HepG2 (cell line): Measurements from ENCODE around the gene GPATCH2. TPM values are rescaled to one million over a fixed set of nuclear protein-coding genes. Genes with fewer than 3 reads are reported as not detected.

Experiments used
- ATAC-seq: fragments of 200-7000 bp; cut with Tn5 transposase; 3 replicates; pipeline ENCODE4 v1.9.1; 2020; ENCODE audit warnings: mild to moderate bottlenecking, moderate library complexity
- BruUV-seq: library from RNA; stranded (reverse); fragments of 400-500 nt; replicated peaks from 2 replicates; lab custom pipeline; 2021; lab: Mats Ljungman, UMichigan
- CTCF ChIA-PET: fragments of 300-600 bp; formaldehyde crosslinking; extraction: SDS; loops from one replicate; lab custom pipeline; 2021; ENCODE audit warnings: low total read pairs, inconsistent platforms, low intra/inter-chr PET ratio; lab: Yijun Ruan, JAX
- POLR2A ChIA-PET: fragments of 350-600 bp; sonication (Branson Sonifier 250); formaldehyde crosslinking; loops from one replicate; lab custom pipeline; 2020; ENCODE audit warnings: antibody characterized with exemption, inconsistent platforms; lab: Yijun Ruan, JAX
- DNase-seq: peaks from one replicate; pipeline ENCODE4 v3.0.0-alpha.2; 2015; ENCODE audit warnings: low spot score
- FAIRE-seq: peaks from 3 replicates; lab custom pipeline; 2011; peaks lifted over from hg19 to GRCh38; lab: Jason Lieb, UNC
- H2AFZ ChIP-seq: one replicate; pipeline ENCODE4 v1.6.1; 2011; ENCODE audit warnings: low read length, inconsistent platforms
- H3K27ac ChIP-seq: fragments of 300-600 bp; 3 replicates; pipeline ENCODE4 v1.8.0; 2011; ENCODE audit warnings: mixed run types, mild to moderate bottlenecking, mixed read lengths, low read length, inconsistent platforms; ENCODE audit not compliant: insufficient read depth; ENCODE audit errors: extremely low read length
- H3K27me3 ChIP-seq, 2 experiments: fragments of 200-600 bp in 1 of 2; 2 replicates in 1 of 2; 3 replicates in 1 of 2; pipeline versions ENCODE4 v1.6.0 to v1.8.0; 2011; ENCODE audit warnings: low read length in 2 of 2, mild to moderate bottlenecking in 2 of 2, moderate library complexity in 2 of 2, inconsistent platforms in 1 of 2; ENCODE audit not compliant: insufficient read depth in 2 of 2, control insufficient read depth in 1 of 2
- H3K36me3 ChIP-seq, 2 experiments: fragments of 200-600 bp in 1 of 2; replicated peaks in 1 of 2; 2 replicates in 1 of 2; 3 replicates in 1 of 2; pipeline versions ENCODE4 v1.5.1 to v1.8.0; 2011; ENCODE audit warnings: low read length in 2 of 2, inconsistent platforms in 1 of 2; ENCODE audit not compliant: insufficient read depth in 2 of 2, control insufficient read depth in 1 of 2
- H3K4me1 ChIP-seq: 2 replicates; pipeline ENCODE4 v1.5.1; 2012; ENCODE audit warnings: low read length, inconsistent platforms; ENCODE audit not compliant: insufficient read depth
- H3K4me2 ChIP-seq: 2 replicates; pipeline ENCODE4 v1.6.0; 2011; ENCODE audit warnings: low read depth, low read length, inconsistent platforms
- H3K4me3 ChIP-seq, 3 experiments: fragments of 200-600 bp in 1 of 3; sonication (generic), shearing (Covaris generic) in 1 of 3; replicated peaks in 1 of 3; 2 replicates each; pipeline ENCODE4 v1.5.1; 2011 to 2016; ENCODE audit warnings: low read length in 3 of 3, inconsistent platforms in 2 of 3, low read depth in 2 of 3, mild to moderate bottlenecking in 2 of 3, control low read depth in 1 of 3, mixed read lengths in 1 of 3; ENCODE audit not compliant: insufficient read depth in 1 of 3
- H3K79me2 ChIP-seq: one replicate; pipeline ENCODE4 v1.6.1; 2011; ENCODE audit warnings: low read length, inconsistent platforms; ENCODE audit not compliant: insufficient read depth
- H3K9ac ChIP-seq: 2 replicates; pipeline ENCODE4 v1.6.0; 2011; ENCODE audit warnings: mild to moderate bottlenecking, low read depth, low read length, inconsistent platforms; ENCODE audit not compliant: insufficient read depth
- H3K9me3 ChIP-seq: 2 replicates; pipeline ENCODE4 v1.5.1; 2012; ENCODE audit warnings: mild to moderate bottlenecking, low read length
- H4K20me1 ChIP-seq: 2 replicates; pipeline ENCODE4 v1.6.0; 2011; ENCODE audit warnings: inconsistent platforms, mild to moderate bottlenecking, low read length, moderate library complexity; ENCODE audit not compliant: insufficient read depth
- DRAP1 ChIP-seq: IDR thresholded peaks from 2 replicates; pipeline ENCODE4 v1.6.1; 2016; ENCODE audit warnings: missing genetic modification reagents, missing compliant biosample characterization
- IKZF5 ChIP-seq: IDR thresholded peaks from 2 replicates; pipeline ENCODE4 v1.6.1; 2018; ENCODE audit warnings: missing genetic modification reagents, mild to moderate bottlenecking, missing compliant biosample characterization
- MAFF ChIP-seq: IDR thresholded peaks from 2 replicates; pipeline ENCODE4 v1.6.1; 2011; ENCODE audit warnings: low read depth, low read length, improper control_type of control experiment
- MAFK ChIP-seq, 2 experiments: IDR thresholded peaks in 1 of 2; conservative IDR thresholded peaks in 1 of 2; 2 replicates each; pipeline ENCODE4 v1.6.1; 2011; ENCODE audit warnings: improper control_type of control experiment in 2 of 2, low read length in 2 of 2
- SMAD1 ChIP-seq: sonication (generic); formaldehyde crosslinking; IDR thresholded peaks from 2 replicates; pipeline ENCODE4 v1.4.0; 2020; ENCODE audit warnings: missing genetic modification reagents, low read depth, mild to moderate bottlenecking, borderline replicate concordance
- TOE1 ChIP-seq: sonication (generic); formaldehyde crosslinking; IDR thresholded peaks from 2 replicates; pipeline ENCODE4 v1.4.0; 2020; ENCODE audit warnings: mild to moderate bottlenecking, missing genetic modification reagents
- ZNF264 ChIP-seq: sonication (generic); formaldehyde crosslinking; IDR thresholded peaks from 2 replicates; pipeline ENCODE4 v1.4.0; 2020; ENCODE audit warnings: missing genetic modification reagents
- ZNF713 ChIP-seq: sonication (generic); formaldehyde crosslinking; IDR thresholded peaks from 2 replicates; pipeline ENCODE4 v1.4.0; 2020; ENCODE audit warnings: mild to moderate bottlenecking, missing genetic modification reagents
- ZNF850 ChIP-seq: sonication (generic); formaldehyde crosslinking; conservative IDR thresholded peaks from 2 replicates; pipeline ENCODE4 v1.9.0; 2021; ENCODE audit warnings: mild to moderate bottlenecking, missing genetic modification reagents
- WGBS: methylation state at CpG from one replicate; pipeline ENCODE4 v1.1.6; 2017; ENCODE audit warnings: low lambda C conversion rate; 5-methylcytosine and 5-hydroxymethylcytosine counted together
- in situ Hi-C: cut with HindIII; loops from 2 replicates; pipeline ENCODE4 v1.10.0; 2017; ENCODE audit warnings: low pct_unique_long_range_greater_than_20kb; ENCODE audit not compliant: extremely low pct_ligation_motif_present
- intact Hi-C: fragments of 100-400 bp; cut with micrococcal nuclease; formaldehyde crosslinking; loops from one replicate; pipeline ENCODE4 v1.10.0; 2022; ENCODE audit not compliant: unreplicated experiment
- polyA plus RNA-seq, 8 experiments: library from polyadenylated mRNA; depleted of rRNA in 3 of 8; stranded (reverse) in 7 of 8; unstranded in 1 of 8; fragments of >200 nt; fragmentation: Illumina TruSeq in 4 of 8; extraction: Trizol in 4 of 8; gene quantifications; 2 replicates each; pipeline versions ENCODE4 v1.2.1 to v1.2.3, GENCODE V29; 2011 to 2016; ENCODE audit warnings: low read depth in 4 of 8, missing spikeins in 1 of 8, mixed read lengths in 1 of 8; ENCODE audit not compliant: insufficient read depth in 1 of 8
- total RNA-seq, 5 experiments: library from RNA; depleted of rRNA; stranded (reverse); fragments of >200 nt; fragmentation: Illumina TruSeq; extraction: Trizol; gene quantifications; 2 replicates each; pipeline ENCODE4 v1.2.3, GENCODE V29; 2016; ENCODE audit warnings: low read depth in 1 of 5

GPATCH2 gene
- total and polyA plus RNA-seq, 2 of the 13 experiments (the other 11 are each of a cell fraction or from before 2014, with no cell fraction given) = 3.5 to 15.7 TPM

- TF ChIP-seq IKZF5 (CRISPR knock-in tag) (no peak), DRAP1 (CRISPR knock-in tag) (no peak), SMAD1 (CRISPR knock-in tag) (no peak), ZNF850 (CRISPR knock-in tag) (no peak), TOE1 (CRISPR knock-in tag) (no peak), ZNF713 (no peak)
These were observed 10.1 kb downstream of the GPATCH2 start (continued) for GRCh38 chr1:217620814-217621213.

GRCh38 chr1:217617126-217617525, 13.8 kb downstream of the GPATCH2 start:
- Histone ChIP-seq H3K27me3 (no peaks in the 10 kb centered on the region), H2AFZ (no peak overlapping the region), H3K36me3 (peaks cover 0 to 17% of the 10 kb centered on the region in 2 experiments; a peak in 4 of 5 replicates), H3K4me2 (no peak overlapping the region), H3K4me3 (no peak overlapping the region), H3K4me1 (peaks cover 12% of the 10 kb centered on the region), H4K20me1 (no peaks in the 10 kb centered on the region), H3K9me3 (no peaks in the 10 kb centered on the region), H3K79me2 (no peaks in the 10 kb centered on the region), H3K9ac (no peak overlapping the region), H3K27ac (no peak overlapping the region)
- FAIRE-seq = no peak
- ATAC-seq = peak; percentile 31; the same call in 1 of the 3 replicates
- POLR2A ChIA-PET = no interaction called here
- in situ Hi-C loops (no loop called here), intact Hi-C loops (no loop called here)
- CTCF ChIA-PET = no interaction called here
- BruUV-seq = no TSS peak
- 100% methylated on average over 1 of the region's 1 CpG for WGBS
- 0 out of 2 replicates have a peak, but pooled peaks have one; percentile 18 for TF ChIP-seq MAFF
- peak; percentile 41; a peak in 3 of 4 replicates for TF ChIP-seq MAFK (conservative IDR thresholded peaks at IDR 0.05 in 1 of 2, IDR thresholded peaks at IDR 0.05 in 1 of 2; ENCODE audit: low read length in 2 of 2)
- no peak for TF ChIP-seq ZNF264 (CRISPR knock-in tag)
- peak; percentile 5 for DNase-seq
